ENCODE measurements around the gene MACROD1.
A peak's percentile ranks its signal among the peaks of the same experiment; 100 is the strongest.

Gene MACROD1

GRCh38 chr11:64095273-64095817 is 70.6 kb downstream of the MACROD1 start:
- no peak for DNase-seq (ENCODE audit: low spot score)
- Mint-ChIP-seq H3K36me3 (ENCODE audit: low read depth) (no peaks in the 10 kb centered on the region), H3K9me3 (no peaks in the 10 kb centered on the region), H3K4me1 (ENCODE audit: low read depth) (peaks cover 3% of the 10 kb centered on the region), H3K27me3 (ENCODE audit: low read depth) (no peaks in the 10 kb centered on the region), H3K4me3 (no peak overlapping the region), H3K27ac (no peak overlapping the region)

GRCh38 chr11:64094463-64095260 is 71.3 kb downstream of the MACROD1 start:
- Mint-ChIP-seq H3K4me1 (ENCODE audit: low read depth) (peaks cover 3% of the 10 kb centered on the region), H3K27ac (no peak overlapping the region), H3K9me3 (no peaks in the 10 kb centered on the region), H3K36me3 (ENCODE audit: low read depth) (no peaks in the 10 kb centered on the region), H3K4me3 (no peak overlapping the region), H3K27me3 (ENCODE audit: low read depth) (no peaks in the 10 kb centered on the region)
- no peak for DNase-seq (ENCODE audit: low spot score)

GRCh38 chr11:64093233-64094039 is 72.5 kb downstream of the MACROD1 start:
- no peaks in the 10 kb centered on the region for H3K27me3 Mint-ChIP-seq (ENCODE audit: low read depth)

GRCh38 chr11:64092761-64093136 is 73.2 kb downstream of the MACROD1 start:
- DNase-seq (ENCODE audit: low spot score) = no peak
- Mint-ChIP-seq H3K4me1 (ENCODE audit: low read depth) (peaks cover 3% of the 10 kb centered on the region), H3K27me3 (ENCODE audit: low read depth) (no peaks in the 10 kb centered on the region), H3K27ac (no peak overlapping the region), H3K36me3 (ENCODE audit: low read depth) (no peaks in the 10 kb centered on the region), H3K4me3 (no peak overlapping the region), H3K9me3 (no peaks in the 10 kb centered on the region)

More at GRCh38 chr11:64093233-64094039, 72.5 kb downstream of the MACROD1 start:
- Mint-ChIP-seq H3K27ac (no peak overlapping the region), H3K9me3 (no peaks in the 10 kb centered on the region), H3K4me1 (ENCODE audit: low read depth) (peaks cover 3% of the 10 kb centered on the region), H3K4me3 (no peak overlapping the region), H3K36me3 (ENCODE audit: low read depth) (no peaks in the 10 kb centered on the region)
- no peak for DNase-seq (ENCODE audit: low spot score)

- Mint-ChIP-seq H3K4me1 (ENCODE audit: low read depth) (peaks cover 3% of the 10 kb centered on the region), H3K27ac (no peak overlapping the region), H3K4me3 (no peak overlapping the region), H3K9me3 (no peaks in the 10 kb centered on the region), H3K36me3 (ENCODE audit: low read depth) (no peaks in the 10 kb centered on the region), H3K27me3 (ENCODE audit: low read depth) (no peaks in the 10 kb centered on the region)
- DNase-seq (ENCODE audit: low spot score) = no peak
These were observed 73.7 kb downstream of the MACROD1 start for GRCh38 chr11:64092111-64092760.

GRCh38 chr11:64090806-64091516 is 75.0 kb downstream of the MACROD1 start:
- Mint-ChIP-seq H3K36me3 (ENCODE audit: low read depth) (no peaks in the 10 kb centered on the region), H3K4me1 (ENCODE audit: low read depth) (peaks cover 3% of the 10 kb centered on the region), H3K4me3 (peak overlapping the region; percentile 15), H3K27me3 (ENCODE audit: low read depth) (no peaks in the 10 kb centered on the region), H3K27ac (peak overlapping the region; percentile 31), H3K9me3 (no peaks in the 10 kb centered on the region)
- DNase-seq (ENCODE audit: low spot score) = no peak

- H3K27me3 Mint-ChIP-seq (ENCODE audit: low read depth) = no peaks in the 10 kb centered on the region
- H3K27ac Mint-ChIP-seq = no peak overlapping the region
- DNase-seq (ENCODE audit: low spot score) = no peak
- H3K36me3 Mint-ChIP-seq (ENCODE audit: low read depth) = no peaks in the 10 kb centered on the region
- no peaks in the 10 kb centered on the region for H3K9me3 Mint-ChIP-seq
- H3K4me3 Mint-ChIP-seq = no peak overlapping the region
- H3K4me1 Mint-ChIP-seq (ENCODE audit: low read depth) = peaks cover 3% of the 10 kb centered on the region
These were observed 75.8 kb downstream of the MACROD1 start for GRCh38 chr11:64089915-64090805.

- no peaks in the 10 kb centered on the region for H3K27me3 Mint-ChIP-seq (ENCODE audit: low read depth)
- H3K27ac Mint-ChIP-seq = no peak overlapping the region
- H3K4me3 Mint-ChIP-seq = no peak overlapping the region
- peaks cover 3% of the 10 kb centered on the region for H3K4me1 Mint-ChIP-seq (ENCODE audit: low read depth)
- no peak for DNase-seq (ENCODE audit: low spot score)
- no peaks in the 10 kb centered on the region for H3K9me3 Mint-ChIP-seq
- no peaks in the 10 kb centered on the region for H3K36me3 Mint-ChIP-seq (ENCODE audit: low read depth)
These were observed 76.4 kb downstream of the MACROD1 start for GRCh38 chr11:64089493-64089892.

GRCh38 chr11:64089027-64089360 is 76.9 kb downstream of the MACROD1 start:
- H3K36me3 Mint-ChIP-seq (ENCODE audit: low read depth) = no peaks in the 10 kb centered on the region
- H3K4me1 Mint-ChIP-seq (ENCODE audit: low read depth) = peaks cover 3% of the 10 kb centered on the region
- no peak overlapping the region for H3K27ac Mint-ChIP-seq
- no peaks in the 10 kb centered on the region for H3K9me3 Mint-ChIP-seq
- H3K27me3 Mint-ChIP-seq (ENCODE audit: low read depth) = no peaks in the 10 kb centered on the region
- no peak for DNase-seq (ENCODE audit: low spot score)
- H3K4me3 Mint-ChIP-seq = no peak overlapping the region

- Mint-ChIP-seq H3K27me3 (ENCODE audit: low read depth) (no peaks in the 10 kb centered on the region), H3K9me3 (no peaks in the 10 kb centered on the region), H3K36me3 (ENCODE audit: low read depth) (no peaks in the 10 kb centered on the region), H3K4me1 (ENCODE audit: low read depth) (peaks cover 3% of the 10 kb centered on the region), H3K27ac (no peak overlapping the region), H3K4me3 (no peak overlapping the region)
- DNase-seq (ENCODE audit: low spot score) = no peak
These were observed 77.5 kb downstream of the MACROD1 start for GRCh38 chr11:64088162-64089026.

- no peak for DNase-seq (ENCODE audit: low spot score)
- Mint-ChIP-seq H3K4me1 (ENCODE audit: low read depth) (peaks cover 3% of the 10 kb centered on the region), H3K9me3 (no peaks in the 10 kb centered on the region), H3K27ac (no peak overlapping the region), H3K4me3 (no peak overlapping the region), H3K36me3 (ENCODE audit: low read depth) (no peaks in the 10 kb centered on the region), H3K27me3 (ENCODE audit: low read depth) (no peaks in the 10 kb centered on the region)
These were observed 79.4 kb downstream of the MACROD1 start for GRCh38 chr11:64086258-64087123.
